Measurements from ENCODE around the gene PPCDC.

DNA sequence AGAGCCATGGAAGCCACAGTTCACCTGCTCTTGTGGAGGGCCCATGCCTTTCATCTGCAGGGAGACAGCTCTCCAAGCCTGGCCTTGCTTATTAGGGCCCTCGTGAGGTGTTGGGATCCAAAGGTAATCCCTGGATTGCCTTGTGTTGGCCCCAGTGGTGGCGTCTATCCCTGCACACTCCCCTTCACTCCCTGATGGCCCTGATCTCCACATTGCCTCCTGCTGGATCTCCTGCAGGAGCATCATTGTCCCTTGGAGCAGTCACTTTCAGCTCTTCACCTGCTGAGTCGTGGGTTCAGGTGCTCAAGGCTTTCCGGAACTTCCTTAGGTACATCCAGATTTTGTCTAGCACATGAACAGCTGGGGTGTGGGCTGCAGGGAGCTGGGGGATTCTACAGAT lies 7.0 kb downstream of the PPCDC start:
- TF ChIP-seq, protein P1, sequence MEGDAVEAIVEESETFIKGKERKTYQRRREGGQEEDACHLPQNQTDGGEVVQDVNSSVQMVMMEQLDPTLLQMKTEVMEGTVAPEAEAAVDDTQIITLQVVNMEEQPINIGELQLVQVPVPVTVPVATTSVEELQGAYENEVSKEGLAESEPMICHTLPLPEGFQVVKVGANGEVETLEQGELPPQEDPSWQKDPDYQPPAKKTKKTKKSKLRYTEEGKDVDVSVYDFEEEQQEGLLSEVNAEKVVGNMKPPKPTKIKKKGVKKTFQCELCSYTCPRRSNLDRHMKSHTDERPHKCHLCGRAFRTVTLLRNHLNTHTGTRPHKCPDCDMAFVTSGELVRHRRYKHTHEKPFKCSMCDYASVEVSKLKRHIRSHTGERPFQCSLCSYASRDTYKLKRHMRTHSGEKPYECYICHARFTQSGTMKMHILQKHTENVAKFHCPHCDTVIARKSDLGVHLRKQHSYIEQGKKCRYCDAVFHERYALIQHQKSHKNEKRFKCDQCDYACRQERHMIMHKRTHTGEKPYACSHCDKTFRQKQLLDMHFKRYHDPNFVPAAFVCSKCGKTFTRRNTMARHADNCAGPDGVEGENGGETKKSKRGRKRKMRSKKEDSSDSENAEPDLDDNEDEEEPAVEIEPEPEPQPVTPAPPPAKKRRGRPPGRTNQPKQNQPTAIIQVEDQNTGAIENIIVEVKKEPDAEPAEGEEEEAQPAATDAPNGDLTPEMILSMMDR (conservative IDR thresholded peaks at IDR 0.05; ENCODE audit: low read length) = no peak
- no peak for TF ChIP-seq EZH2phosphoT487 (IDR thresholded peaks at IDR 0.05; ENCODE audit: borderline replicate concordance)
